Gastroesophageal sphincter (tissue), 3 donors: ENCODE measurements around the gene PRICKLE1.

Experiments
- POLR2AphosphoS5 ChIP-seq: sonication (generic); formaldehyde crosslinking; IDR thresholded peaks from one replicate; pipeline ENCODE4 v1.6.1; 2017; ENCODE audit warnings: antibody characterized with exemption
- TF ChIP-seq, protein P1 (sequence below), 4 experiments: fragments of 200-600 bp in 2 of 4; fragments of 450-650 bp in 2 of 4; sonication (generic) in 1 of 4; IDR thresholded peaks; one replicate each; pipeline ENCODE4 v1.5.1; 2017 to 2019; ENCODE audit warnings: antibody characterized with exemption in 4 of 4, mild to moderate bottlenecking in 2 of 4, moderate library complexity in 2 of 4

DNA sequence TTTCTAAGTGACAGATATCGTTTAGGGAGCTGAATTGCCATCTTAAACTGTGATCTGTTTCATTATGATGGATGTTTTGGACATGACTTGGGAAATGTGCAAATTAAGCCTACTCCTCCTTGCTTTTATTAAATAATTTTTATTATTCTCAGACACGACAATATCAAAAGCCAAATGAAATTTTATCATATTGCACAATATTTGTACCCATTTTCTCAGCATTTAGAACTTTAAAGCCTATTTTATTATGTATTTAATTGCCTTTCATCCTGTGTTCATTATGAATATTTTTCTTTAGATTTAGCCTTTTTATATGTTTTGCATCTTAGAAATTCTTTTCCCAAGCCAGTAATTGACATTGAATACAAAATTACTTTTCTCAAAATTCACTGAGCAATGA lies 160.7 kb downstream of the PRICKLE1 start:
- TF ChIP-seq POLR2AphosphoS5 = no peak
- TF ChIP-seq, protein P1, sequence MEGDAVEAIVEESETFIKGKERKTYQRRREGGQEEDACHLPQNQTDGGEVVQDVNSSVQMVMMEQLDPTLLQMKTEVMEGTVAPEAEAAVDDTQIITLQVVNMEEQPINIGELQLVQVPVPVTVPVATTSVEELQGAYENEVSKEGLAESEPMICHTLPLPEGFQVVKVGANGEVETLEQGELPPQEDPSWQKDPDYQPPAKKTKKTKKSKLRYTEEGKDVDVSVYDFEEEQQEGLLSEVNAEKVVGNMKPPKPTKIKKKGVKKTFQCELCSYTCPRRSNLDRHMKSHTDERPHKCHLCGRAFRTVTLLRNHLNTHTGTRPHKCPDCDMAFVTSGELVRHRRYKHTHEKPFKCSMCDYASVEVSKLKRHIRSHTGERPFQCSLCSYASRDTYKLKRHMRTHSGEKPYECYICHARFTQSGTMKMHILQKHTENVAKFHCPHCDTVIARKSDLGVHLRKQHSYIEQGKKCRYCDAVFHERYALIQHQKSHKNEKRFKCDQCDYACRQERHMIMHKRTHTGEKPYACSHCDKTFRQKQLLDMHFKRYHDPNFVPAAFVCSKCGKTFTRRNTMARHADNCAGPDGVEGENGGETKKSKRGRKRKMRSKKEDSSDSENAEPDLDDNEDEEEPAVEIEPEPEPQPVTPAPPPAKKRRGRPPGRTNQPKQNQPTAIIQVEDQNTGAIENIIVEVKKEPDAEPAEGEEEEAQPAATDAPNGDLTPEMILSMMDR (IDR thresholded peaks at IDR 0.05) = no peak
